NCI-H1105 (cell line): ENCODE data around the gene FAIM.
"Not testable (repeated sequence)": the region's sequence is repeated elsewhere in the genome, so short reads cannot be mapped to it uniquely, and the experiment has no call there.

Experiments used
- DNase-seq: peaks from one replicate; lab custom pipeline; 2025; lab: John Stamatoyannopoulos, UW

Gene FAIM

DNA sequence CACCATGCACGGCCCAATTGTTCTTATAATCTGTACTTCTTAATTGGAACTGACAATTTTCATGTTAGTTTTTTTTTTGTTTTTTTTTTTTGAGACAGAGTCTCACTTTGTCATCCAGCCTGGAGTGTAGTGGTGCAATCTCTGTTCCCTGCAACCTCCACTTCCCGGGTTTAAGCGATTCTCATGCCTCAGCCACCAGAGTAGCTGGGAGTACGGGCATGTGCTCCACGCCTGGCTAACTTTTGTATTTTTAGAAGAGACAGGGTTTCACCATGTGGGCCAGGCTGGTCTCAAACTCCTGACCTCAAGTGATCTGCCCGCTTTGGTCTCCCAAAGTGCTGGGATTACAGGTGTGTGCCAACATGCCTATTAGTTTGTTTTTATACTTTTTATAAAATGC lies 72.4 kb downstream of the FAIM start:
- DNase-seq, result not testable (repeated sequence)

- DNase-seq, result no peak
Measured at GRCh38 chr3:138681463-138682220, 73.1 kb downstream of the FAIM start.

DNA sequence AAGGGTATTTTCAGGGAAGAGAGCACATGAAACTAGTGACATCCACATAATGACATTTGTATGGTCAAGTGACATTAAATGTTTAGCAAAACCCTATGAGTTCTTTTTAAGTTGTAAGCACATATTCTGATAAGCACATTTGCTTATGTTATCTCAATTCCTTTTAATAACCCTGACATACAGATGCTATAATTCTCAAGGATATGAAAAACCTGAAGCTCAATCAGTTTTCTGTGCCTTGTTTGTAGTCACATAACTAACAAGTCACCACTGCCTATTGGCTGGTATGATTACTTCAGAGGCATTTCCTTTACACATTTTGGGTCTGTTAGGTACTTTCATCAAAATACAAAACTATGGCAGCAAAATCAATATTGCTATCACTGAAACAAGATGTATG lies 74.1 kb downstream of the FAIM start:
- DNase-seq, result no peak
